Caki2 (cell line): Measurements from ENCODE around the gene CNGA3. TPM values are rescaled to one million over a fixed set of nuclear protein-coding genes. Genes with fewer than 3 reads are reported as not detected.

Source experiments
- DNase-seq: peaks from one replicate; pipeline ENCODE4 v3.0.0-alpha.2; 2015; ENCODE audit warnings: low read depth
- in situ Hi-C: cut with HindIII; loops from 2 replicates; pipeline ENCODE4 v1.10.0; 2016; ENCODE audit warnings: low sequenced_read_pairs, low pct_unique_long_range_greater_than_20kb, mixed read lengths
- total RNA-seq: library from RNA; depleted of rRNA; stranded (reverse); fragments of >200 nt; shearing (Covaris generic); gene quantifications from 2 replicates; pipeline ENCODE4 v1.2.3, GENCODE V29; 2014; ENCODE audit warnings: low replicate concordance

CNGA3 gene
- total RNA-seq, 1 experiment from 2014 or later: not detected

- in situ Hi-C loops: no loop called here
- DNase-seq: no peak
These were observed 25.9 kb downstream of the CNGA3 start for GRCh38 chr2:98372121-98372520.

GRCh38 chr2:98372579-98372978 is 26.3 kb downstream of the CNGA3 start:
- no peak for DNase-seq
- in situ Hi-C loops: no loop called here

DNA sequence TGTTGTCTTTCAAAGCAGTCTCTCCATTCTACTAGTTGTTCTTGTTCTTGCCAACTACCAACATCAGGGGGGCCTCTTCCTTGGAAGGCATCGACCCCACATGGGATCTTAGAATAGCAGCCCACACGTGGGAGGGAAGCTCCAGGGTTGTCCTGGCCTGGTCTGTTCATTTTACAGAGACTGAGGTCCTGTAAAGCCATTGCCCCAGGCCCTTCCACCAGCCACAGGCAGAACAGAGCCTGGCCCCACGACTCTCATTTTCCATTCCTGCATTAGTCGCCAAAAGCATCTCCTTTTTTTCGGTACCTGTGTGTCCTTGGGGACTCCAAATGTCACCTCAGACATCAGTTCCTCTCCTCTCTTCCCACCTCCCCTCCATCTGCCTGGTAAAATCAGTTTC is 28.0 kb downstream of the CNGA3 start:
- no peak for DNase-seq
- in situ Hi-C loops: no loop called here

GRCh38 chr2:98374958-98375570 is 28.8 kb downstream of the CNGA3 start:
- no peak for DNase-seq
- in situ Hi-C loops: no loop called here

DNA sequence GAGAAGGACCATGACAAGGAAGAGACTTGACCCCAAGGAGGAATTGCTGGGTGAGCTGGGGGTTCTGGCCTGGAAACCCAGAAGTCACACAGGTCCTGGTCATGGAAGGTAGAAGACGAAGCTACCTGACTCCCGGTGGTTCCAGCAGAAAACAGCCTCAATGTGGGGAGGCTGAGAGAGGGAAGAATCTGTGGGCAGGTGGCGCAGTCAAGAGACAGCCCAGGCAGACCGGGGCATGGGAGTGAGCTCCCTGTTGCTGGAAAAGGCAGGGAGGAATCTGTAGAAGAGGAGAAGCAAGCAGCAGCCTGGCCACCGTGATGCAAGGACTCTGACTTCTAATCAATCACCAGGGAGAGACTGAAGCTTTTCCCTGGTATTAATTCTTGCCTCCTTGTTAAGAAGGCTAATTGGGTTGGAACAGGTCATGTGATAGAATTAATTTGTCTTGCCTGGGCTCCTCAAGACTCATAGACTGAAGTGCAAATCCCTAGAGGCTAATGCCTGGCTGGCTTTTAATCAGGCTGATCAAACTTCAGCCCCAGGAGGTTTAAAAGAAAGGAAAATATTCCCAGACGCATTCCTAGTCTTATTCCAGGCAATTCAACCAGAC is 30.1 kb downstream of the CNGA3 start:
- no peak for DNase-seq
- in situ Hi-C loops: no loop called here

DNA sequence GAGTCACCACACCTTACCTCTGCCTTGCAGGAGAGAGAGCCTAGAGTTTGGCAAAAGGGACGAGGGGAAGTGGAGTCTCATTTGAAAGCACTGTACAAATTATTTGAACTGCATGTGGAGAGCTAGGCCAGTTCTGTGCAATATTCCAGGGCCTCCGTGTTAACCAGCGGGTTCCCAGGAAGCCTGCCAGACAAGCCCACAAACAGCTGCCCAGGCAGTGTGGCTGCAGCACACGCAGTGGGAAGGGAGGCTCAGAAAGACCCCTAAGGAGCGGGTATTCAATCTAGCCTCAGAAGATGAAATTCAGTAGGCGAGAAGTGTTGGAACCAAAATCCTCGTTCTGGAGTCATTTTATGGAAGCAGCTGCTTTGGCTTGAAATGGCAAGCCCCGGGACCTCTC is 30.7 kb downstream of the CNGA3 start:
- in situ Hi-C loops: no loop called here
- DNase-seq: no peak

DNA sequence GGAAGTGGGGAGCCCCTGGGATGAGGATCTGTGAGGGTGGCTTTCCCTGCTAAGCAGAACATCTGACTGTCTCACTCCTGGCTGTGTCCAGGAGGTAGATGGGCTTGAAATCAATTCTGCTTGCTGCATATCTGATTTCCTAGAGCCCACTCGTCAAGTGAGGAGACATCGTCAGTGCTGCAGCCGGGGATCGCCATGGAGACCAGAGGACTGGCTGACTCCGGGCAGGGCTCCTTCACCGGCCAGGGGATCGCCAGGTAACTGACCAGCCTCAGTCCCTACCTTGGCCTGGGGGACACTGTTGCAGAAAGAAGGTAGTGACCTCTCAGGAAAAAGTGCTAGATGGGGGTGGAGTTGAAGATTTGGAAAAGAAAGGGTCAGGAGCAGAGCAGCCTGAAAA is 31.3 kb downstream of the CNGA3 start:
- in situ Hi-C loops: no loop called here
- DNase-seq: no peak

DNA sequence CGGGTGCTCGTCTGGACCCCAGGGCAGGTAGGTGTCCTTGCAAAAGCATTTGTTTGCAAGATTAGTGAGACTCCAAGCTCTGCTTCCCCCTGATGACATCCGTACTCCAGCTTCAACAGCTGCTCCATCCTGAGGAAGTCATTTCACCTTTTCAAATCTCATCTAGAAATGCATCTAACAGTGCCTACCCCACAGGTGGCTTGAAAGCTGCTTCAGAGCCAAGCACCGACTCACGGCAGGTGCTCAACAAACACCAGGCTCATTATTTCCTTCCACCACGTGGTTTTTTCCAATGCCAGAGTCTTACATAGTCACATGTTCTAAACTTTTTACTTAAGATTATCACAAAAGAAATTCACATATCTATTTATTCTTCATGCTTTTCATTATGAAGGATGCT is 31.9 kb downstream of the CNGA3 start:
- in situ Hi-C loops: no loop called here
- DNase-seq: no peak

GRCh38 chr2:98378901-98379300 is 32.6 kb downstream of the CNGA3 start:
- no peak for DNase-seq
- in situ Hi-C loops: no loop called here

GRCh38 chr2:98379311-98380202 is 33.3 kb downstream of the CNGA3 start:
- in situ Hi-C loops: no loop called here
- no peak for DNase-seq

GRCh38 chr2:98380203-98380535 is 33.9 kb downstream of the CNGA3 start:
- in situ Hi-C loops: no loop called here
- no peak for DNase-seq

DNA sequence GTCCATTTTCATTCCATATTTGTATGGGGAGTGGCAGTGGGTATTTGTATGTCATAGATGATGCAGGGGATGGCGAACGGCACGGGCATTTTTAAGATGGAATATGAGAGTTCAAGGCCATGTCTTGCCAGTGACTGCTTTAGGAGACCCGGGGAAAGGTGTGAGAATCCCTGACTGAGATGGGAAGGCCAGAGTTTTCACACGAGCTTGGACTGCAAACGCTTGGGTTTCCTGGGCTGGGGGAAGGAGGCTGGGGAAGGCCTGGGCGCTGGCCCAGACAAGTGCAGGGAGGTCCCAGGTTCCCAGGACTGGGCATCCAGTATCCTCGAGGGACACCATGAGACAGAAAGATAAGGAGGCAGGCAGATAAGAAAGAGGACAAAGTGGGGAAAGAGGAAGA is 35.2 kb downstream of the CNGA3 start:
- no peak for DNase-seq
- in situ Hi-C loops: no loop called here

GRCh38 chr2:98382086-98382485 is 35.8 kb downstream of the CNGA3 start:
- DNase-seq: no peak
- in situ Hi-C loops: no loop called here

DNA sequence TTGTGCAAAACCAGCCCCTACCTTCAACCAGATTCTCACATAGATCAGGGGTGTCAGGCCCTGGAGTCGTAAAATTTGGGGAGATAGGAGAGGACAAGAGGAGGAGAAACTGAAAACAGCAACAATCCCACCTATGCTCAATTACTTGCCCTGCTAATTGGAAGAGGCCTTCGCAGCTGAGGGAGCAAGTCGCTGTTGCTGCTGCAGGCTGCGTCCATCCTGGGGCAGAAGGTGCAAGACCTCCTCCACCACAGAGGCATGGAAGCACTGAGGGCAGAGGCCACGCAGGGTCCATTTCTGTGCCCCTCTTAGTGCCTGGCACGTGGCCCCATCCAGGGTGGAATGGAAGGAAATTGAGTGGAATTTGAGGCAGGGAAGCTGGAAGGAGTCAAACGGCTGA is 36.5 kb downstream of the CNGA3 start:
- in situ Hi-C loops: no loop called here
- no peak for DNase-seq

DNA sequence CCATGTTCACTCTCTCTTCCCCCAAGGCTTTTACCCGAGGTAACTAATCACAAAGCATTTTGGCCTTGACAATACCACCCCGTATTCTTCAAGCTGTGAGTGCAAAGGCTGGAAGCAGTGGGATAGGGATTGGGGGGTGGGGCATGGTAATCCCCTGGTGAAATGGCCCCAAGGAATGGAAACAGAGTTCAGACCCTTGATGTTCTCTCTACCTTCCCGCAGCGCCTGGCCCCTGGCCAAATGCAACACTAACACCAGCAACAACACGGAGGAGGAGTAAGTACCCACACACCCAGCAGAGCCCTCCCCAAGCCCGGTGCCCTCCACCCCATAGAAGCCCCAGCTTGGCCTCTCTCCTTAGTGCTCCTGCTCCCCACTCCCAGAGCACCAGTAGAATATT is 36.9 kb downstream of the CNGA3 start:
- in situ Hi-C loops: no loop called here
- no peak for DNase-seq

- in situ Hi-C loops: no loop called here
These were observed 38.9 kb downstream of the CNGA3 start for GRCh38 chr2:98385050-98385699.

GRCh38 chr2:98387478-98387877 is 41.2 kb downstream of the CNGA3 start:
- DNase-seq: no peak
- in situ Hi-C loops: no loop called here

More at GRCh38 chr2:98385050-98385699, 38.9 kb downstream of the CNGA3 start:
- DNase-seq: peak; percentile 51

DNA sequence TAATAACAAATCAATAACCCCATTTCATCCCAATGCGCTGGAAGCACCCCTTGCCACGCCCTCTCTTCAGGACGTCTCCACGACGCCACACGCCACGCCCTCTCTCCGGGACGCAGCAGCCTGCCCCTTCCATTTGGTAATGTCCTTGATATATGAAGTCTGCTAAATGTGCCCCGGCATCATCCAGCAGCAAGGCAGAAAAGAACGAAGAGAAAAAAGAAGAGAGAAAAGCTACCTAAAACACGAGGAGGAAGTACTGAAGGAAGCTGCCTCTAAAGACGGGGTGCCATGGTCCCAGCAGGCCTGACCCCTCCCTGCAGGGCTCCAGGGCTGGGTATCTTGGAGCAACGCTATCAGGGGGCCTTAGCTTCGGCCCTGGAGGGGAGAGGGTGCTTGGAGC is 41.8 kb downstream of the CNGA3 start:
- no peak for DNase-seq
- in situ Hi-C loops: no loop called here

DNA sequence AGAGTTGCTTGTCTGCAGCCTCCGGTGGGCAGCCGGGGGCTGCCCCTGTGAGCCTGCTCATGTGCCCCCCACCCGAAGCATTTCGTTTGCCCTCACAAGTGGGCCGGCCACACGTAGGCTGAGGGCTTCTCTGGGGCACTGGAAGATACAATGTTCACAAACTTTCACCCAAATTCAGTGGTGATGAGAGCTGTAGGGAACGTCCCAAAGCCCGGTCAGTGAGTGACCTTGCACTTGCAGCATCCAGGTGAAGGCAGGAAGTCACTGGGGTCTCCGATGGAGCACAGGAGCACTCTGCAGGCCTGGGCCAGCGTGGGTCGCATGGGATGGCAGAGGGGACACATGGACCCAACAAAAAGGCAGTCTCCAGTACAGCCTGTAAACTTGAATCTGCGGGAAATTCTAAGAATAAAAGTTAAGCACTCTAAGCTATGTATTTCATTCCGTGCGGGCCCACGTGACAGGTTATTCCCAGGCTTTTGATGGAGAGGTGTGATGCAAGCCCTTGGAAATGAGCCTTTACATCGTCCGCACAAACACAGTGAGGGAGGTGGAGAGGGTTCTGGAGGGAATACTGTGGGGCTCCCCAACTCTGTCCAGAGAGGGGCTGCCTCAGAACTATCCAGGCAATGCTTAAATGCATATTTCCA is 42.5 kb downstream of the CNGA3 start:
- in situ Hi-C loops: no loop called here
- DNase-seq: no peak
